ENCODE data around the gene KIR3DL2. TPM values are rescaled to one million over a fixed set of nuclear protein-coding genes. Genes with fewer than 3 reads are reported as not detected.
"Not testable (repeated sequence)": the region's sequence is repeated elsewhere in the genome, so short reads cannot be mapped to it uniquely, and the experiment has no call there.

The KIR3DL2 gene
- total RNA-seq, 1 experiment from 2014 or later: not detected

- no peak for DNase-seq (ENCODE audit: low read depth)
Measured at GRCh38 chr19:54871696-54872095, 21.5 kb downstream of the KIR3DL2 start.

GRCh38 chr19:54873990-54874389 lies 23.7 kb downstream of the KIR3DL2 start, which contains the start of gene FCAR:
Gene FCAR (plus strand): TSS chr19:54874235. CDS start chr19:54874290, 55 bp downstream.
- DNase-seq (ENCODE audit: low read depth): no peak

GRCh38 chr19:54875506-54875905 lies 25.3 kb downstream of the KIR3DL2 start:
- DNase-seq (ENCODE audit: low read depth): no peak

DNA sequence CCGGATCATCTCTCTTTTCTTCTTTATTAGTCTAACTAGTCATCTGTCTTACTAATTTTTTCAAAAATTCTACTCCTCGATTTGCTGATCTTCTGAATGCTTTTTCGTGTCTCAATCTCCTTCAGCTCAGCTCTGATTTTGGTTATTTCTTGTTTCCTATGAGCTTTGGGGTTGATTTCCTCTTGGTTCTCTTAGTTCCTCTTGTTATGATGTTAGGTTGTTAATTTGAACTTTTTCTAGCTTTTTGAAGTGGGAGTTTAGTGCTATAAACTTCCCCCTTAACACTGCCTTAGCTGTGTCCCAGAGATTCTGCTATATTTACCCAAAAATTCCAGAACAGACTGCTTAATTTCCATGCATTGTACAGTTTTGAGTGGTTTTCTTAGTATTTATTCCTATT lies 27.2 kb downstream of the KIR3DL2 start:
- DNase-seq (ENCODE audit: low read depth): no peak

DNA sequence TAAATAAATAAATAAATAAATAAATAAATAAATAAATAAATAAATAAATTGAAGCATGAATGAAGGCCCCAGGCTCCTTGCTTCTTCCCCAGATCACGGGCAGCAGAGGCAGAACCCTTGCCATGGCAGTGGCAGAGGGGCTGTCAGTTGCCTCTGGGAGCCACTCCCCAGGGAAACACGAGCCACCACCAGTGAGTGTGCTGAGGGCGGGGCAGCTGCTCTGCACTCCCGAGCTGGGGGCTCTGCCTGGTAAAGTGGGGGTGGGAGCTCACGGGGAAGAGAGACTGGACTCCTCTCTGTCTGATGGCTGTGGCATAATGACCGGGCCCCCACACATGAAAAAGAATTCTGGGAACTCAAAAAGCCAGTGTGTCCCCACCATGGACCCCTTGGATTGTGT lies 31.6 kb downstream of the KIR3DL2 start:
- no peak for DNase-seq (ENCODE audit: low read depth)

DNA sequence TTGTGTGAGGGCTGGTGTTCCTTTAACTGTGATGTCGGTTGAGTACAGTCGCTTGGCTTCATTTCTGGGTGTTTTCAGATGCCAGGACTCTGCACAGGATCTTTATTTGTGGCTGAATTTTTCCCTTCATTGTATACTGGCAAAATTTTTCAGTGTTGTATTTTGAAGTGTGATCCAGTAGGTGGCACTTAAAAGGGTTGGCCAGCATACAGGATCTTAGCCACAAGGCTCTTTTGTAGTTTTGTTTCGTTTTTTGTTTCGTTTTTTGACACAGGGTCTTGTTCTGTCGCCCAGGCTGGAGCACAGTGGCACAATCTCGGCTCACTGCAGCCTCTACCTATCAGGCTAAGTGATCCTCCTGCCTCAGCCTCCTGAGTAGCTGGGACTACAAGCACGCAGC lies 32.5 kb downstream of the KIR3DL2 start:
- no peak for DNase-seq (ENCODE audit: low read depth)

- no peak for DNase-seq (ENCODE audit: low read depth)
Measured at GRCh38 chr19:54883228-54883627, 33.0 kb downstream of the KIR3DL2 start.

- no peak for DNase-seq (ENCODE audit: low read depth)
Measured at GRCh38 chr19:54888239-54888638, 38.0 kb downstream of the KIR3DL2 start.

DNA sequence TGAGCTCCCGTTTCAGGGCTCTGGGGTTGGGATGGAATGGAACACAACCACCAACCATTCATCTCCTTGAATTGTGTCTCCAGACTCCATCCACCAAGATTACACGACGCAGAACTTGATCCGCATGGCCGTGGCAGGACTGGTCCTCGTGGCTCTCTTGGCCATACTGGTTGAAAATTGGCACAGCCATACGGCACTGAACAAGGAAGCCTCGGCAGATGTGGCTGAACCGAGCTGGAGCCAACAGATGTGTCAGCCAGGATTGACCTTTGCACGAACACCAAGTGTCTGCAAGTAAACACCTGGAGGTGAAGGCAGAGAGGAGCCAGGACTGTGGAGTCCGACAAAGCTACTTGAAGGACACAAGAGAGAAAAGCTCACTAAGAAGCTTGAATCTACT lies 39.3 kb downstream of the KIR3DL2 start:
- no peak for DNase-seq (ENCODE audit: low read depth)

- DNase-seq (ENCODE audit: low read depth): no peak
Measured at GRCh38 chr19:54893406-54893805, 43.2 kb downstream of the KIR3DL2 start.

DNA sequence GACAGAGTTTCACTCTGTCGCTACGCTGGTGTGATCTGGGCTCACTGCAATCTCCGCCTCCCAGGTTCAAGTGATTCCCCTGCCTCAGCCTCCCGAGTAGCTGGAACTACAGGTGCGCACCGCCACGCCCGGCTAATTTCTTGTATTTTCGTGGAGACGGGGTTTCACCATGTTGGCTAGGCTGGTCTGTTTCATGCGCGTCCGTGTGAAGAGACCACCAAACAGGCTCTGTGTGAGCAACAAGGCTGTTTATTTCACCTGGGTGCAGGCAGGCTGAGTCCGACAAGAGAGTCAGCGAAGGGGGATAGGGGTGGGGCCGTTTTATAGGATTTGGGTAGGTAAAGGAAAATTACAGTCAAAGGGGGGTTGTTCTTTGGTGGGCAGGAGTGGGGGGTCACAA lies 43.9 kb downstream of the KIR3DL2 start:
- DNase-seq (ENCODE audit: low read depth): not testable (repeated sequence)

DNA sequence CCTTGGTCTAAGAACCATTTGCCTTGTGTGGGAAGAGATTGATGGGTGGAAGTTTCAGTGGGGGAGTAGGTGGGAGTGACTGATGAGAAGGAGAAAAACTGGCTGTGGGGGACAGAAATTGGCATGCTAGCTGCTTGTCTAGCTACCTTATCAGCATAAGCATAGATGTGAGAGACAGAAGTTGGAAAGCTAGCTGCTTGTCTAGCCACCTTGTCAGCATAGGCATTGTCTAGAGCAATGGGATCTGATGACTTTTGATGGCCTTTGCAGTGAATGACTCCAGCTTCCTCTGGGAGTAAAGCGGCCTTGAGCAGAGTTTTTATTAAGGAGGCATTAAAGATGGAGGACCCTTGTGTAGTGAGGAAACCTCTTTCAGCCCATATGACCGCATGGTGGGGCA lies 45.8 kb downstream of the KIR3DL2 start:
- no peak for DNase-seq (ENCODE audit: low read depth)

DNA sequence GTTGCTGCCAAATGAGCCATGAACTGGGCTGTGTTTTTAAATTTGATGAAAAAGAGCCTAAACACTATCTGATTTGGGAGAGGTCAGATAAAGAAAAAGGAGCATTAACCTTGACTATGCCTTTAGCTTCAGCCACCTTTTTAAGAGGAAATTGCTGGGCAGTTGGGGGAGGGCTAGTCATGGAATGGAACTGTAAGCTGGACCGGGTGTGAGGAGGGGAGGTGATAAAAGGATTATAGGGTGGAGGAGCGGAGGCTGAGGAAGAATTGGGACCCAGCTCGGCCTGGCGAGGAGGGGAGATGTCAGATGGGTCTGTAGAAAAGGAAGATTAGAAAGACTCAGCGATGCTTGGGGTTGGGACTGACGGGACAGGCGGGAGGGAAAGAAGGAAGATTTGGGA lies 48.4 kb downstream of the KIR3DL2 start:
- not testable (repeated sequence) for DNase-seq (ENCODE audit: low read depth)

GRCh38 chr19:54899646-54900045 lies 49.4 kb downstream of the KIR3DL2 start:
- not testable (repeated sequence) for DNase-seq (ENCODE audit: low read depth)

GRCh38 chr19:54901153-54901552 lies 50.9 kb downstream of the KIR3DL2 start:
- DNase-seq (ENCODE audit: low read depth): not testable (repeated sequence)

GRCh38 chr19:54902061-54902460 lies 51.8 kb downstream of the KIR3DL2 start:
- no peak for DNase-seq (ENCODE audit: low read depth)

GRCh38 chr19:54903303-54903702 lies 53.1 kb downstream of the KIR3DL2 start:
- DNase-seq (ENCODE audit: low read depth): no peak

GRCh38 chr19:54904261-54904660 lies 54.0 kb downstream of the KIR3DL2 start:
- not testable (repeated sequence) for DNase-seq (ENCODE audit: low read depth)

GRCh38 chr19:54905421-54905802 lies 55.2 kb downstream of the KIR3DL2 start:
- no peak for DNase-seq (ENCODE audit: low read depth)

DNA sequence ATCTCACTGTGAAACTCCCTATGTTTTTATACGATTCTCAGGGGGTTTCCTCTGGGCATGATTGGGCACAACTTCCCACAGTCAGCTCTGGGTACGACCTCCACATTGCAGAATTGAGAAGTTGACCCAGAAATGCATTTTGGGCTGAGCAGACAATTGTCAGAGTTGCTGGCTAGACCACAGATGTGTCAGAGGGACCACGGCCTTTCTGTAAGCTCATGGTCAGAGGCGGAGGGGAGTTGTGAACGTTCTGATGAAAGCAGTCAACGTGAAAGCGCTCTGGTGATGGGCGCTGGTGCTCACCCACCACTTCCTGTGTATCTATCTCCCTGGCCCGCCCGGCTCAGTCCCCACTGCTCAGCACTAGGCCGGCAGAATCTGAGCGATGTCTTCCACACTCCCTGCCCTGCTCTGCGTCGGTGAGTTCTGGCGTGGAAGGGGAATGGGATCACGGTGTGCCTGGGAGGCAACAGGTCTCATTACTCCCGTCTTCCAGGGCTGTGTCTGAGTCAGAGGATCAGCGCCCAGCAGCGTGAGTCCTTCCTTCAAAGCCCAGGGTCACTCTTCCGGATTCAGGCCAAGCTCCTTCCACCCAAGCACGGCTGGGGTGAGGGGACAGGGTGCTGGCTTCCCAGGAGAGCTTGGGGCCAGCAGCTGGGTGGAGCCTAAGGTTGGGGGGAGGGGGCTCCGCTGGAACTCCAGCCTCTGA lies 55.7 kb downstream of the KIR3DL2 start, which contains the start of gene NCR1:
NCR1 (plus strand) TSS at position 346 of the 709 bp plus-strand sequence; CDS start at position 386, 40 bp downstream.
- DNase-seq (ENCODE audit: low read depth): no peak

DNA sequence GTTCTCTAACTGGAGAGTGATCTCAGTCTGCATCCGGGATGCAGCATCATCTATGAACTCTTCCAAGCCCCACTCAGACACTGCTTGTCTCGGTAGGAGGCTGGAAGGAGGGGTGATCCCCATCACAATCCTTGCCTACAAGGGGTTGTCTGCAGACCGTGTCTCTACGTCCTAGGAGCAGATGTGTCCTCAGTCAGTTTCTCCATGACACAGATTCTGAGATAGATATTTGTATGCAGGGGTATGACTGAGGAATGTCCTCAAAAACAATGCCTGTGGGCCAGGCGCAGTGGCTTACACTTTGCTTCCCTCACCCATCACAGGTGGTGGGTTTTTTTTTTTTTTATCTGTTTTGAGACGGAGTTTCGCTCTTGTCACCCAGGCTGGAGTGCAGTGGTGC lies 56.6 kb downstream of the KIR3DL2 start:
- DNase-seq (ENCODE audit: low read depth): no peak

DNA sequence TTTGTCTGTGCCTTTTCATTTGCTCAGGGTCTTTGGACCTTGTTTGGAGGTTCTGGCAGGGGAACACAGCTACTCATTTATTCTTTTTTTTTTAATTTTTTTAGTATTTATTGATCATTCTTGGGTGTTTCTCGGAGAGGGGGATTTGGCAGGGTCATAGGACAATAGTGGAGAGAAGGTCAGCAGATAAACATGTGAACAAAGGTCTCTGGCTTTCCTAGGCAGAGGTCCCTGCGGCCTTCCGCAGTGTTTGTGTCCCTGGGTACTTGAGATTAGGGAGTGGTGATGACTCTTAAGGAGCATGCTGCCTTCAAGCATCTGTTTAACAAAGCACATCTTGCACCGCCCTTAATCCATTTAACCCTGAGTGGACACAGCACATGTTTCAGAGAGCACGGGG lies 57.7 kb downstream of the KIR3DL2 start:
- DNase-seq (ENCODE audit: low read depth): not testable (repeated sequence)

Measured in LHCN-M2 (cell line).